SK-N-MC (cell line): ENCODE data around the gene ORC3.

Source experiments
- EZH2 ChIP-seq: fragments of 200-600 bp; sonication (generic); IDR thresholded peaks from one replicate; pipeline ENCODE4 v1.6.1; 2017; ENCODE audit warnings: antibody characterized with exemption
- FOXP2 ChIP-seq: optimal IDR thresholded peaks from 2 replicates; pipeline ENCODE3; 2011; ENCODE audit warnings: mild to moderate bottlenecking, moderate library complexity; ENCODE audit not compliant: insufficient read depth; ENCODE audit errors: extremely low read length, control extremely low read depth
- POLR2AphosphoS5 ChIP-seq: IDR thresholded peaks from 2 replicates; pipeline ENCODE4 v1.6.1; 2012; ENCODE audit warnings: mild to moderate bottlenecking, low read depth, low read length, borderline replicate concordance

GRCh38 chr6:87674290-87674689 is 84.4 kb downstream of the ORC3 start:
- TF ChIP-seq POLR2AphosphoS5 (no peak), EZH2 (no peak), FOXP2 (no peak)
